HEK293 (cell line): ENCODE results near the gene VCL.

Experiments used
- BCL6B ChIP-seq: fragments of 450-650 bp; formaldehyde crosslinking; IDR thresholded peaks from 2 replicates; pipeline ENCODE4 v1.5.1; 2017; ENCODE audit warnings: missing biosample characterization, missing genetic modification characterization
- FEZF1 ChIP-seq: fragments of 450-650 bp; formaldehyde crosslinking; IDR thresholded peaks from 2 replicates; pipeline ENCODE4 v1.5.1; 2016; ENCODE audit warnings: missing biosample characterization, missing genetic modification characterization
- HOXD13 ChIP-seq: sonication (generic); formaldehyde crosslinking; IDR thresholded peaks from 2 replicates; pipeline ENCODE4 v1.8.0; 2022; ENCODE audit warnings: missing genetic modification reagents, borderline replicate concordance
- KLF16 ChIP-seq: fragments of 450-650 bp; formaldehyde crosslinking; IDR thresholded peaks from 2 replicates; pipeline ENCODE4 v1.5.1; 2017; ENCODE audit warnings: missing biosample characterization, missing genetic modification characterization
- KLF8 ChIP-seq: fragments of 450-650 bp; formaldehyde crosslinking; IDR thresholded peaks from 2 replicates; pipeline ENCODE4 v1.5.1; 2016; ENCODE audit warnings: missing biosample characterization, missing genetic modification characterization
- KLF9 ChIP-seq: fragments of 450-650 bp; formaldehyde crosslinking; IDR thresholded peaks from 2 replicates; pipeline ENCODE4 v1.5.1; 2016; ENCODE audit warnings: missing biosample characterization, missing genetic modification characterization, low read depth
- REPIN1 ChIP-seq: fragments of 450-650 bp; formaldehyde crosslinking; IDR thresholded peaks from 2 replicates; pipeline ENCODE4 v1.5.1; 2017; ENCODE audit warnings: missing biosample characterization, missing genetic modification characterization, low read depth
- TRIM28 ChIP-seq: IDR thresholded peaks from 2 replicates; pipeline ENCODE4 v1.6.1; 2011; ENCODE audit warnings: low read length, control low read depth, borderline replicate concordance
- ZFP3 ChIP-seq: fragments of 450-650 bp; formaldehyde crosslinking; IDR thresholded peaks from 2 replicates; pipeline ENCODE4 v1.5.1; 2016; ENCODE audit warnings: low read depth, missing biosample characterization, missing genetic modification characterization
- ZNF121 ChIP-seq: fragments of 450-650 bp; formaldehyde crosslinking; IDR thresholded peaks from 2 replicates; pipeline ENCODE4 v1.5.1; 2016; ENCODE audit warnings: missing biosample characterization, missing genetic modification characterization
- ZNF133 ChIP-seq: fragments of 450-650 bp; formaldehyde crosslinking; IDR thresholded peaks from 2 replicates; pipeline ENCODE4 v1.5.1; 2016; ENCODE audit warnings: missing biosample characterization, missing genetic modification characterization
- ZNF140 ChIP-seq: fragments of 450-650 bp; formaldehyde crosslinking; IDR thresholded peaks from 2 replicates; pipeline ENCODE4 v1.5.1; 2016; ENCODE audit warnings: missing biosample characterization, missing genetic modification characterization
- ZNF157 ChIP-seq: fragments of 450-650 bp; formaldehyde crosslinking; IDR thresholded peaks from 2 replicates; pipeline ENCODE4 v1.5.1; 2016; ENCODE audit warnings: missing biosample characterization, missing genetic modification characterization
- ZNF169 ChIP-seq: fragments of 450-650 bp; formaldehyde crosslinking; IDR thresholded peaks from 2 replicates; pipeline ENCODE4 v1.5.1; 2016; ENCODE audit warnings: missing biosample characterization, missing genetic modification characterization
- ZNF221 ChIP-seq: fragments of 450-650 bp; formaldehyde crosslinking; IDR thresholded peaks from 2 replicates; pipeline ENCODE4 v1.5.1; 2017; ENCODE audit warnings: missing biosample characterization, missing genetic modification characterization, borderline replicate concordance
- ZNF23 ChIP-seq: fragments of 450-650 bp; formaldehyde crosslinking; IDR thresholded peaks from 2 replicates; pipeline ENCODE4 v1.5.1; 2016; ENCODE audit warnings: missing biosample characterization, missing genetic modification characterization, borderline replicate concordance
- ZNF26 ChIP-seq: fragments of 450-650 bp; formaldehyde crosslinking; IDR thresholded peaks from 2 replicates; pipeline ENCODE4 v1.5.1; 2016; ENCODE audit warnings: missing biosample characterization, missing genetic modification characterization
- ZNF292 ChIP-seq: fragments of 450-650 bp; formaldehyde crosslinking; IDR thresholded peaks from 2 replicates; pipeline ENCODE4 v1.5.1; 2016; ENCODE audit warnings: low read depth, missing biosample characterization, missing genetic modification characterization, borderline replicate concordance
- ZNF362 ChIP-seq: fragments of 450-650 bp; formaldehyde crosslinking; IDR thresholded peaks from 2 replicates; pipeline ENCODE4 v1.5.1; 2016; ENCODE audit warnings: missing biosample characterization, missing genetic modification characterization
- ZNF366 ChIP-seq: fragments of 450-650 bp; formaldehyde crosslinking; conservative IDR thresholded peaks from 2 replicates; pipeline ENCODE4 v1.5.1; 2016; ENCODE audit warnings: missing biosample characterization, missing genetic modification characterization
- ZNF416 ChIP-seq: fragments of 450-650 bp; formaldehyde crosslinking; IDR thresholded peaks from 2 replicates; pipeline ENCODE4 v1.5.1; 2016; ENCODE audit warnings: missing biosample characterization, missing genetic modification characterization
- ZNF473 ChIP-seq: fragments of 450-650 bp; formaldehyde crosslinking; IDR thresholded peaks from 2 replicates; pipeline ENCODE4 v1.5.1; 2017; ENCODE audit warnings: missing biosample characterization, missing genetic modification characterization
- ZNF621 ChIP-seq: fragments of 450-650 bp; formaldehyde crosslinking; IDR thresholded peaks from 2 replicates; pipeline ENCODE4 v1.5.1; 2017; ENCODE audit warnings: missing biosample characterization, missing genetic modification characterization
- ZNF768 ChIP-seq: fragments of 450-650 bp; formaldehyde crosslinking; IDR thresholded peaks from 2 replicates; pipeline ENCODE4 v1.5.1; 2018; ENCODE audit warnings: missing biosample characterization, mild to moderate bottlenecking, missing genetic modification characterization
- ZNF776 ChIP-seq: fragments of 450-650 bp; formaldehyde crosslinking; IDR thresholded peaks from 2 replicates; pipeline ENCODE4 v1.5.0; 2017; ENCODE audit warnings: missing biosample characterization, missing genetic modification characterization, borderline replicate concordance
- TF ChIP-seq, protein P1 (sequence below): fragments of 450-650 bp; formaldehyde crosslinking; IDR thresholded peaks from 2 replicates; pipeline ENCODE4 v1.5.1; 2016; ENCODE audit warnings: missing biosample characterization, missing genetic modification characterization
- TF ChIP-seq, protein P2 (sequence below): fragments of 450-650 bp; formaldehyde crosslinking; IDR thresholded peaks from 2 replicates; pipeline ENCODE4 v1.5.1; 2016; ENCODE audit warnings: missing biosample characterization, missing genetic modification characterization
- TF ChIP-seq, protein P3 (sequence below): fragments of 450-650 bp; formaldehyde crosslinking; IDR thresholded peaks from 2 replicates; pipeline ENCODE4 v1.5.1; 2016; ENCODE audit warnings: missing biosample characterization, missing genetic modification characterization, borderline replicate concordance
- TF ChIP-seq, protein P4 (sequence below): IDR thresholded peaks from 2 replicates; pipeline ENCODE4 v1.6.1; 2011; ENCODE audit warnings: mild to moderate bottlenecking, low read depth, low read length, borderline replicate concordance

VCL gene

DNA sequence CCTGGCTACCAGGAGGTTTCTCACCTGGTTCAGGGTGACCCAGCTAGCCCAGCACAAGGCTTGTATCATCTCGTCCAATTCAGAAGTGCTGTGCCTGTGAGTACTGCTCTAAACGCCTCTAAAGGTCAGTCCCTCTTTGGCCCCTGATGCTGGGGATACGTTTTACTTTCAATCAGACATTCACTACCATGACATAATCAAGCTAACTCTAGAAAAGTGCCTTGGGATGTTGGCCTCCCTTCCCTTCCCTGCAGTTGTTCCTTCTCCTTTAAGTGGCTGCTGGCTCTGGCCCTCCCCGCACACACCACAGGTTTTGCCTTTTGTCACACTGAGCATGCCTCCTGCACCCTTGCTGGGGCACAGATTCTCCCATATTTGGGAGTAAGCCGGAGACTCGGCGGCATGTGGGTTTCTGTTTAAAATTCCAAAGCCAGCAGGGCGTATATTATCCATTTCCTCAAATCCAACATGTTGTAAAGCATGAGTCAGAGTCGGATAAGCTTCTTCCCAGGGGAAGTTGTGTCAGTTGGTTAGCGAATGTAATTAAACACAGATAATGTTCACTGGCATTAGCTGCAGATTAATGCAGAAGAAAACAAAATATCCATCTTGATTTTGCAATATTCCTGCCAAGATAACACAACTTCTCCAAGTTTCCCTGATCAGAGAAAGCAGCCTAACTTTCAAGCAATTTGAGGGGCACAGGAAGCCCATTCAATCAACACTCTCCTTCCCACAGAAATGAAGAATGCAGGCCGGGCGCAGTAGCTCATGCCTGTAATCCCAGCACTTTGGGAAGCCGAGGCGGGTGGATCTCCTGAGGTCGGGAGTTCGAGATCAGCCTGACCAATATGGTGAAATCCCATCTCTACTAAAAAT, 31.8 kb upstream of the VCL start (continued):
- TF ChIP-seq ZFP3 (tag by site-specific recombination) (no peak), ZNF221 (tag by site-specific recombination) (no peak), KLF9 (peak; percentile 15; the same call in 1 of the 2 replicates), ZNF768 (tag by site-specific recombination) (no peak), BCL6B (tag by site-specific recombination) (peak; percentile 83), ZNF23 (tag by site-specific recombination) (no peak), ZNF473 (tag by site-specific recombination) (no peak), ZNF362 (tag by site-specific recombination) (no peak), ZNF121 (tag by site-specific recombination) (no peak; the same call in 1 of the 2 replicates), FEZF1 (peak; percentile 93), ZNF416 (tag by site-specific recombination) (no peak), REPIN1 (tag by site-specific recombination) (no peak), TRIM28 (peak; percentile 65; the same call in 1 of the 2 replicates), ZNF26 (tag by site-specific recombination) (no peak), KLF16 (tag by site-specific recombination) (no peak), ZNF366 (peak; percentile 97), ZNF133 (no peak), ZNF292 (tag by site-specific recombination) (no peak), ZNF140 (tag by site-specific recombination) (no peak), ZNF621 (tag by site-specific recombination) (no peak), HOXD13 (CRISPR knock-in tag) (no peak), ZNF169 (tag by site-specific recombination) (no peak), ZNF157 (tag by site-specific recombination) (no peak), KLF8 (tag by site-specific recombination) (peak; percentile 57), ZNF776 (no peak)
- TF ChIP-seq, protein P1, sequence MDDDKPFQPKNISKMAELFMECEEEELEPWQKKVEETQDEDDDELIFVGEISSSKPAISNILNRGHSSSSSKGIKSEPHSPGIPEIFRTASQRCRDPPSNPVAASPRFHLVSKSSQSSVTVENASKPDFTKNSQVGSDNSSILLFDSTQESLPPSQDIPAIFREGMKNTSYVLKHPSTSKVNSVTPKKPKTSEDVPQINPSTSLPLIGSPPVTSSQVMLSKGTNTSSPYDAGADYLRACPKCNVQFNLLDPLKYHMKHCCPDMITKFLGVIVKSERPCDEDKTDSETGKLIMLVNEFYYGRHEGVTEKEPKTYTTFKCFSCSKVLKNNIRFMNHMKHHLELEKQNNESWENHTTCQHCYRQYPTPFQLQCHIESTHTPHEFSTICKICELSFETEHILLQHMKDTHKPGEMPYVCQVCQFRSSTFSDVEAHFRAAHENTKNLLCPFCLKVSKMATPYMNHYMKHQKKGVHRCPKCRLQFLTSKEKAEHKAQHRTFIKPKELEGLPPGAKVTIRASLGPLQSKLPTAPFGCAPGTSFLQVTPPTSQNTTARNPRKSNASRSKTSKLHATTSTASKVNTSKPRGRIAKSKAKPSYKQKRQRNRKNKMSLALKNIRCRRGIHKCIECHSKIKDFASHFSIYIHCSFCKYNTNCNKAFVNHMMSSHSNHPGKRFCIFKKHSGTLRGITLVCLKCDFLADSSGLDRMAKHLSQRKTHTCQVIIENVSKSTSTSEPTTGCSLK (tag by site-specific recombination): no peak
- TF ChIP-seq, protein P2, sequence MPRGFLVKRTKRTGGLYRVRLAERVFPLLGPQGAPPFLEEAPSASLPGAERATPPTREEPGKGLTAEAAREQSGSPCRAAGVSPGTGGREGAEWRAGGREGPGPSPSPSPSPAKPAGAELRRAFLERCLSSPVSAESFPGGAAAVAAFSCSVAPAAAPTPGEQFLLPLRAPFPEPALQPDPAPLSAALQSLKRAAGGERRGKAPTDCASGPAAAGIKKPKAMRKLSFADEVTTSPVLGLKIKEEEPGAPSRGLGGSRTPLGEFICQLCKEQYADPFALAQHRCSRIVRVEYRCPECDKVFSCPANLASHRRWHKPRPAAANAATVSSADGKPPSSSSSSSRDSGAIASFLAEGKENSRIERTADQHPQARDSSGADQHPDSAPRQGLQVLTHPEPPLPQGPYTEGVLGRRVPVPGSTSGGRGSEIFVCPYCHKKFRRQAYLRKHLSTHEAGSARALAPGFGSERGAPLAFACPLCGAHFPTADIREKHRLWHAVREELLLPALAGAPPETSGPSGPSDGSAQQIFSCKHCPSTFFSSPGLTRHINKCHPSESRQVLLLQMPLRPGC (tag by site-specific recombination): peak; percentile 98
- TF ChIP-seq, protein P3, sequence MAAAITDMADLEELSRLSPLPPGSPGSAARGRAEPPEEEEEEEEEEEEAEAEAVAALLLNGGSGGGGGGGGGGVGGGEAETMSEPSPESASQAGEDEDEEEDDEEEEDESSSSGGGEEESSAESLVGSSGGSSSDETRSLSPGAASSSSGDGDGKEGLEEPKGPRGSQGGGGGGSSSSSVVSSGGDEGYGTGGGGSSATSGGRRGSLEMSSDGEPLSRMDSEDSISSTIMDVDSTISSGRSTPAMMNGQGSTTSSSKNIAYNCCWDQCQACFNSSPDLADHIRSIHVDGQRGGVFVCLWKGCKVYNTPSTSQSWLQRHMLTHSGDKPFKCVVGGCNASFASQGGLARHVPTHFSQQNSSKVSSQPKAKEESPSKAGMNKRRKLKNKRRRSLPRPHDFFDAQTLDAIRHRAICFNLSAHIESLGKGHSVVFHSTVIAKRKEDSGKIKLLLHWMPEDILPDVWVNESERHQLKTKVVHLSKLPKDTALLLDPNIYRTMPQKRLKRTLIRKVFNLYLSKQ (tag by site-specific recombination): no peak
- TF ChIP-seq, protein P4, sequence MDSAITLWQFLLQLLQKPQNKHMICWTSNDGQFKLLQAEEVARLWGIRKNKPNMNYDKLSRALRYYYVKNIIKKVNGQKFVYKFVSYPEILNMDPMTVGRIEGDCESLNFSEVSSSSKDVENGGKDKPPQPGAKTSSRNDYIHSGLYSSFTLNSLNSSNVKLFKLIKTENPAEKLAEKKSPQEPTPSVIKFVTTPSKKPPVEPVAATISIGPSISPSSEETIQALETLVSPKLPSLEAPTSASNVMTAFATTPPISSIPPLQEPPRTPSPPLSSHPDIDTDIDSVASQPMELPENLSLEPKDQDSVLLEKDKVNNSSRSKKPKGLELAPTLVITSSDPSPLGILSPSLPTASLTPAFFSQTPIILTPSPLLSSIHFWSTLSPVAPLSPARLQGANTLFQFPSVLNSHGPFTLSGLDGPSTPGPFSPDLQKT: no peak
